Chondrocyte (in vitro differentiated cells): ENCODE data around the gene INPP5A. TPM values are rescaled to one million over a fixed set of nuclear protein-coding genes. Genes with fewer than 3 reads are reported as not detected.

Source experiments
- DNase-seq: peaks from one replicate; pipeline ENCODE4 v3.0.0; 2021; ENCODE audit warnings: mixed read lengths, low spot score
- H3K27ac Mint-ChIP-seq: one replicate; pipeline ENCODE4 v1.8.0; 2021; ENCODE audit warnings: mild to moderate bottlenecking, moderate library complexity, mixed read lengths; ENCODE audit not compliant: unreplicated experiment
- H3K27me3 Mint-ChIP-seq: 2 replicates; pipeline ENCODE4 v1.8.0; 2021; ENCODE audit warnings: low read depth, mixed read lengths
- H3K36me3 Mint-ChIP-seq: 2 replicates; pipeline ENCODE4 v1.8.0; 2021; ENCODE audit warnings: low read depth, mixed read lengths
- H3K4me1 Mint-ChIP-seq: 2 replicates; pipeline ENCODE4 v1.8.0; 2021; ENCODE audit warnings: low read depth, mild to moderate bottlenecking, mixed read lengths
- H3K4me3 Mint-ChIP-seq: one replicate; pipeline ENCODE4 v1.8.0; 2021; ENCODE audit warnings: mild to moderate bottlenecking, moderate library complexity, mixed read lengths; ENCODE audit not compliant: unreplicated experiment
- H3K9me3 Mint-ChIP-seq: 2 replicates; pipeline ENCODE4 v1.8.0; 2021; ENCODE audit warnings: low read depth, mixed read lengths
- CTCF ChIP-seq: fragments of 200-600 bp; sonication (generic); IDR thresholded peaks from 2 replicates; pipeline ENCODE4 v1.5.0; 2021; ENCODE audit warnings: antibody characterized with exemption, mild to moderate bottlenecking, moderate library complexity
- total RNA-seq: library from RNA; stranded (reverse); gene quantifications from 3 replicates; pipeline ENCODE4 v1.2.1, GENCODE V29; 2021

Gene INPP5A
- total RNA-seq, 1 donor from 2014 or later, result 40.6 TPM

GRCh38 chr10:132522521-132523411, 14.8 kb upstream of the INPP5A start:
- peaks cover 6% of the 10 kb centered on the region for H3K27me3 Mint-ChIP-seq
- H3K4me1 Mint-ChIP-seq, result peaks cover 42% of the 10 kb centered on the region
- H3K36me3 Mint-ChIP-seq, result no peaks in the 10 kb centered on the region
- H3K9me3 Mint-ChIP-seq, result no peaks in the 10 kb centered on the region
- H3K4me3 Mint-ChIP-seq, result no peak overlapping the region
- H3K27ac Mint-ChIP-seq, result no peak overlapping the region
- TF ChIP-seq CTCF, result no peak
- peak; percentile 83 for DNase-seq

DNA sequence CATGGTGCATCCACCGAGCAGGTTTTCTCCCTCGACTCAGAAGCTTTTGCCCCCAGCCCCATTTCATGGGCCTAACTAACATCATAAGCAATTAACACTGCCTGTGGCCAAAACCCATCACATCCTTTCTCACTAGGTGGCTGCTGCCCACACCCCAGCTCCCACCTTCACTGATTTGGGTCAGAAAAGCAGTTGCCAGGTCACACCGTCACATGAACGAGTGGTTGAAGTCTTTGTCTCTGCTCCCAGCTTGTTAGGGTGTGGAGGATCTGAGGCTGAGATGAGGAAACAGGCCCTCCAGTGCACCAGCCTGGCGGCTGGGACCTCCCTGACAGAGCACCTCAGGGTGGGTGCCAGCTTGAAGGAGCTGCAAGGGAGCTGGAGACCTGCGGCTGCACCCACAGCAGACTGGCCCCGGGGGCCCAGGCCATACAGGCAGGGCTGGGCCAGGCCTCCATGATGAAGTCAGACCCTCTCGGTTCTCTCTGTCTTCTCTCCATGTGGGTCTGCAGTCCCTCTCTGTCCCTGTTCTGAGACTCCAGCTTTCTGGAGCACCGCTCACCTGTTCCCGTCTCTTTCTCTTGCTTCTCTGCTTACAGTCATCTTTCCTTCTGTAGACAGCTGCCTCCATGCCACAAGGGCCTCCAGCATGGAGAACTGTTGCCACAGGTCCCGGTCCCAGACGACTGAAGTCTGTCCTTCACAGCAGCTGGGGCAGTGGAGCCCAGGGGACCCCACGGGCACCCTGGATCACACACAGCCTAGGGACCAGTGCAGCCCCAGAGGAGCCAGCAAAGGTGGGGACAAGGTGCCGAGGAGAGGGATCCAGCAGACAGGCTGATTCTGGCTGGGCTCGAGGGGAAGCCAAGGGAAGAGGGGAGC, 13.8 kb upstream of the INPP5A start:
- no peak for TF ChIP-seq CTCF
- H3K9me3 Mint-ChIP-seq, result no peaks in the 10 kb centered on the region
- no peak overlapping the region for H3K4me3 Mint-ChIP-seq
- peaks cover 32% of the 10 kb centered on the region for H3K4me1 Mint-ChIP-seq
- peaks cover 9% of the 10 kb centered on the region for H3K27me3 Mint-ChIP-seq
- no peak overlapping the region for H3K27ac Mint-ChIP-seq
- peak; percentile 75 for DNase-seq
- H3K36me3 Mint-ChIP-seq, result no peaks in the 10 kb centered on the region

- H3K27me3 Mint-ChIP-seq, result peaks cover 12% of the 10 kb centered on the region
- no peak overlapping the region for H3K27ac Mint-ChIP-seq
- H3K4me3 Mint-ChIP-seq, result no peak overlapping the region
- H3K36me3 Mint-ChIP-seq, result no peaks in the 10 kb centered on the region
- DNase-seq, result peak; percentile 65
- peaks cover 23% of the 10 kb centered on the region for H3K4me1 Mint-ChIP-seq
- no peaks in the 10 kb centered on the region for H3K9me3 Mint-ChIP-seq
- no peak for TF ChIP-seq CTCF
These were observed 12.9 kb upstream of the INPP5A start for GRCh38 chr10:132524443-132525285.

DNA sequence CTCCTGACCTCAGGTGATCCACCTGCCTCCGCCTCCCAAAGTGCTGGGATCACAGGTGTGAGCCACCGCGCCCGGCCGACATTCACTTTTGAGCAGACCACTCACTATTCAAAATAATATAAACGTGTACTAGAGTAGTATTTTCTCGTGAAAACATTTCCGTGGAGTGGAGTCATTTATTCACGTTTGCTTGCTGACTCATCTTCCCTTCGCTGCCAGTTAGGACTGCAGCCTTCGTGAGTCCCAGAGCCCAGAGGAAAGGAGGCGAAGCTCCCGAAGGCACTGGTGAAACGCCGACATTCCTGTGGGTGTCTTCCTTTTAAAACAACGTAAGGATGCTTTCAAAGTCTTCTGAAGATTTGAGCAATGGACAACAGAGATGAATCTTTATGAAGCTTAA, 10.9 kb upstream of the INPP5A start:
- no peak for TF ChIP-seq CTCF
- H3K9me3 Mint-ChIP-seq, result peaks cover 8% of the 10 kb centered on the region
- peaks cover 12% of the 10 kb centered on the region for H3K27me3 Mint-ChIP-seq

More for the DNA sequence above, 10.9 kb upstream of the INPP5A start:
- H3K36me3 Mint-ChIP-seq, result peaks cover 2% of the 10 kb centered on the region
- H3K4me3 Mint-ChIP-seq, result no peak overlapping the region
- peak overlapping the region; percentile 42 for H3K27ac Mint-ChIP-seq
- peaks cover 11% of the 10 kb centered on the region for H3K4me1 Mint-ChIP-seq
- DNase-seq, result no peak
